Left renal cortex interstitium (tissue), 4 donors: Measurements from ENCODE around the gene GOLGA8G. TPM values are rescaled to one million over a fixed set of nuclear protein-coding genes. Genes with fewer than 3 reads are reported as not detected.
"Not testable (repeated sequence)": the region's sequence is repeated elsewhere in the genome, so short reads cannot be mapped to it uniquely, and the experiment has no call there.

Experiments used
- DNase-seq, 4 donors: peaks; one replicate each; pipeline ENCODE4 v3.0.0-alpha.2; 2013; ENCODE audit warnings: low read depth in 4 of 4, low spot score in 2 of 4, missing footprints in 1 of 4
- polyA plus RNA-seq, 4 donors: library from polyadenylated mRNA; unstranded; fragments of 120-200 nt; gene quantifications; one replicate each; pipeline ENCODE4 v1.2.1, GENCODE V29; 2013; ENCODE audit not compliant: insufficient read length in 4 of 4

Gene GOLGA8G
- under 1 TPM in 2 of 4 donors, not detected in 2; 0.22 to 0.30 TPM for polyA plus RNA-seq

- DNase-seq, result not testable (repeated sequence)
These were observed at the start of gene GOLGA8G for GRCh38 chr15:28532954-28533353. Gene GOLGA8G, minus strand, starts transcription at chr15:28532971. Its CDS starts 62 bp downstream, at chr15:28532909.

GRCh38 chr15:28573351-28573750 lies 40.6 kb upstream of the GOLGA8G start:
- DNase-seq, result not testable (repeated sequence)

- DNase-seq, result not testable (repeated sequence)
These were observed 20.5 kb upstream of the GOLGA8G start, which contains the start of gene GOLGA6L25 for GRCh38 chr15:28553268-28553667. Gene GOLGA6L25, plus strand, starts transcription at chr15:28553568. Its CDS starts 61 bp downstream, at chr15:28553629.

- not testable (repeated sequence) for DNase-seq
These were observed 17.6 kb downstream of the GOLGA8G start for GRCh38 chr15:28515208-28515607.

- not testable (repeated sequence) for DNase-seq
These were observed 18.6 kb downstream of the GOLGA8G start for GRCh38 chr15:28514128-28514527.

GRCh38 chr15:28508217-28508889 lies 24.4 kb downstream of the GOLGA8G start:
- not testable (repeated sequence) for DNase-seq

- not testable (repeated sequence) for DNase-seq
These were observed 51.4 kb downstream of the GOLGA8G start for GRCh38 chr15:28481340-28481739.

Other genes with a start within 250 kb of the GOLGA8G start
- 10 to 100 TPM; 38.4 to 63.9 (median 50.0) TPM for gene HERC2, start 210.8 kb downstream of the GOLGA8G start, polyA plus RNA-seq
- gene GOLGA6L24, start 174.9 kb downstream of the GOLGA8G start, polyA plus RNA-seq, result not detected
- gene GOLGA8F, start 154.3 kb downstream of the GOLGA8G start, polyA plus RNA-seq, result not detected
- not detected for gene GOLGA6L25, start 20.6 kb upstream of the GOLGA8G start, polyA plus RNA-seq
- 1 to 10 TPM; 2.0 to 4.5 (median 3.0) TPM for gene GOLGA8M, start 179.4 kb upstream of the GOLGA8G start, polyA plus RNA-seq